ENCODE measurements around the gene S1PR1.

The S1PR1 gene

DNA sequence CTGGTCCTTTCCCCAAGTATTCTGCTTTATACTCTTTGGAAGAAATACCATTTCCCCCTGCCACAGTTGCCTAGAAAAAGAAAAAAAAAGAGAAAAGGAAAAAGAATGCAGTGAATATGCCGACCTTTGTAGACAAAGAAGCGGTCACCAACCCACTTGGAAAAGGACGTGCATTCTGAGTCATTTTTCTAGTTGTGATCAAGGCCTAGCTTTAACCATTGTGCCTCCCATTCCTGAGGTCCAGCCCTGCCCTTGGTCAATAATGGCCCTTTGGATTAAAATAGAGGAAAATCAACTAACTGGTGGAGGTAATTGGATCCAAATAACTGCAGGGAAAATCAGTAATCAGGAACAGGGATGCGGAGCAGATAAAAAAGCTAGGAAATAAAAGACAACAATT is 24.8 kb downstream of the S1PR1 start:
- TF ChIP-seq, protein P1, sequence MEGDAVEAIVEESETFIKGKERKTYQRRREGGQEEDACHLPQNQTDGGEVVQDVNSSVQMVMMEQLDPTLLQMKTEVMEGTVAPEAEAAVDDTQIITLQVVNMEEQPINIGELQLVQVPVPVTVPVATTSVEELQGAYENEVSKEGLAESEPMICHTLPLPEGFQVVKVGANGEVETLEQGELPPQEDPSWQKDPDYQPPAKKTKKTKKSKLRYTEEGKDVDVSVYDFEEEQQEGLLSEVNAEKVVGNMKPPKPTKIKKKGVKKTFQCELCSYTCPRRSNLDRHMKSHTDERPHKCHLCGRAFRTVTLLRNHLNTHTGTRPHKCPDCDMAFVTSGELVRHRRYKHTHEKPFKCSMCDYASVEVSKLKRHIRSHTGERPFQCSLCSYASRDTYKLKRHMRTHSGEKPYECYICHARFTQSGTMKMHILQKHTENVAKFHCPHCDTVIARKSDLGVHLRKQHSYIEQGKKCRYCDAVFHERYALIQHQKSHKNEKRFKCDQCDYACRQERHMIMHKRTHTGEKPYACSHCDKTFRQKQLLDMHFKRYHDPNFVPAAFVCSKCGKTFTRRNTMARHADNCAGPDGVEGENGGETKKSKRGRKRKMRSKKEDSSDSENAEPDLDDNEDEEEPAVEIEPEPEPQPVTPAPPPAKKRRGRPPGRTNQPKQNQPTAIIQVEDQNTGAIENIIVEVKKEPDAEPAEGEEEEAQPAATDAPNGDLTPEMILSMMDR (IDR thresholded peaks at IDR 0.05; ENCODE audit: extremely low read depth, missing control alignments), result no peak
- no peak for DNase-seq (ENCODE audit: low spot score)

DNA sequence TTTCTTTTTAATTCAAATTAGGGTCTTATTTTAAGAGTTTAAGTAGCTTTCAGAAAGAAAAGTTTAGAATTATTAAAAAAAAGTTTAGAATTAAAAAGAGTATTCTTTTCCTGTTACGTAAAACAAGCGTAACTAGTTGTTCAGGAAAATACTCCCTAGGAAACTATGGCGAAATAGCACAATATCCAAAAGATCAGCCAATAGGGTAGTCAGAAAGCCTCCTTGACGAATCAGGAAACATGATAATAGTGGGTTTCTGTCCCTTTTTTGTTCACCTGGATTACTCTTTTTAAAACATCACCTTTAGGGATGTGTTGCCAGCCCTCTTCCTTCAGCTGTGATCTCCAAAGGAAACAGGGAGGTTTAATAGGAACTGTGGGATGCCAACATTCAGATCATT is 25.2 kb downstream of the S1PR1 start:
- DNase-seq (ENCODE audit: low spot score), result no peak
- TF ChIP-seq, protein P1 (IDR thresholded peaks at IDR 0.05; ENCODE audit: extremely low read depth, missing control alignments), result no peak

DNA sequence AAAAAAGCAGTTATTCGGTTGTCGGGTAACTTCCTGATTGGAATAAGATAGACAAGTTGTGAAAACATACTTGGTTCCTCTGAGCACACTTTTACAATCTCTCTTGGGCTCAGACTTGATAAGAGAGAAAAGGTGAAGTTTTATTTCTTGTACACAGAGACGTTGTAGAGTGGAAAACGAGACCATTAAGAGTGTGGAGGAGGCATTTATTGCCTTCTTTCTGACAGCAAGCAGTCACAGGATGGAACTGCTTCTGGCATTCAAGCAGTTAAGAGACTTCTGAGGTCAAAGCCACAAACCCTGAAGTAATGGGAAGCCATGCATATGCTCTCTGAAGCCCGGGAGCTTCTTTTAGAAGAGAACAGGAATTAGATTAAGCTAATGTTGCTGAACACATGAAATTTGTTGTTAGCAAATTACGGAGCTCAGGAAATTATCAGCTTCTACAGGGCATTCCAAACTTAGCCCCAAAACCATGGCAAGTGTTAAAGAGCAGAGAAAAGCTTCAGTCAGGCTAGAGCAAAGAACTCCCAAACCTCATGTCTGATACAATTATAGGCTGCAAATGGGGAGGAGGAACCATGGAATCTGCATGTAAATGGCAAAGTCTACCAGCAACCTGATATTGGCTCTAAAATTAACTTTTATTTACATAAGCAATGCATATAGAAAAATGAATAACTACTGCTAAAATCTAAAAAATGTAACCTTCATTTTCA is 26.0 kb downstream of the S1PR1 start:
- DNase-seq (ENCODE audit: low spot score), result no peak
- TF ChIP-seq, protein P1 (IDR thresholded peaks at IDR 0.05; ENCODE audit: extremely low read depth, missing control alignments), result no peak

DNA sequence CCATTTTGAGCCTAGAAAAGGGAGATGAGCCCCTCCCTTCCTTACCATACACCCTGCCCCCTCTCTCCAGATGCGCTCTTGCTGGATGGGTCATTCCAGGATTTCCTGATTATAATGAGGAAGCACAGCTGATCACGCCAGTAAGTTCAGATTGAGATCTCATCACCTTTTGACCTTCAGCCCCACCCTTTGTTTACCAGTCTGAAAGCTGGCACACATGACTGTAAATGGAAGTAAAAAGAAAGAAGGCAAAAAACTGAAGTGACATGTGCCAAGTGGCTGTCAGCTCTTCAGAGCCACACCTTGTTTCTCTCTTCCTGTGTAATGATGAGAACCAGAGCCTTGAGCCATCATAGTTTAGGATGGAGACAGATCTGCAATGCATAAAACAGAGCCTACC is 27.9 kb downstream of the S1PR1 start:
- TF ChIP-seq, protein P1 (IDR thresholded peaks at IDR 0.05; ENCODE audit: extremely low read depth, missing control alignments), result no peak
- DNase-seq (ENCODE audit: low spot score), result no peak

DNA sequence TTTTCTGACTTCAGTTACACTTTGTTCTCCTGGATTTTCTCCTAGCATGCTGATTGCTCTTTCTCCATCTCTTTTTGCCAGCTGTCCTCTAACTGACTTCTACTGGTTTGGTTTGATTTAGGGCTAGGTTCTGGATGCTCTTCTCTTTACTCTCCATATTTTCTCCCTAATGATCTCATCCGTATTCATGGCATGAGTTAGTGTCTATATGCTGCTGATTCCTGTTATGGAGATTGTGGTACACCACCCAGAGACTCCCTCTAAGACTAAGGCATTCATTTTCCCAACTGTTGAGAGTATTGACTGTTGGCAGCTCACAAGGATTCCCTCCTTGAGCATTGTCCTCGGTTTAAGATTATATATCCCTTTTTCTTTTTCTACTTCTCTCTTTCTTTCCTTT is 28.9 kb downstream of the S1PR1 start:
- DNase-seq (ENCODE audit: low spot score), result no peak
- TF ChIP-seq, protein P1 (IDR thresholded peaks at IDR 0.05; ENCODE audit: extremely low read depth, missing control alignments), result no peak

DNA sequence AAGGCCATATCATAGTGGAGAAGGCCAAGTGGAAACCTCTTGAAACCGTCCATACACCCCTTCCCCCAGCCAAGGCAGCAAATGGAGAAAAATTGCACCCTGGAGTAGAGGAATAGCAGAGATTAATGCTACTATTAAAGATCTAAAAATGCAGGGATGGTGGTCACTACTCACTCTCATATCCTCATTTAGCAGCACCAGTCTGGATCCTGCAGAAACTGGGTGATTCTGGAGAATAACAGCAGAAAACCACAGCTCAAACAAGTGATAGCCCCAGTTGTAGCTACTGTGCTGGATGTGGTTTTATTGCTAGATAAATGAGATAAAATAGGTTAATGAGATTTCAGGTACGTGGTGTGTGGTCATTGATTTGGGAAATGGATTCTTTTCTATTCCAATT is 30.3 kb downstream of the S1PR1 start:
- no peak for DNase-seq (ENCODE audit: low spot score)

DNA sequence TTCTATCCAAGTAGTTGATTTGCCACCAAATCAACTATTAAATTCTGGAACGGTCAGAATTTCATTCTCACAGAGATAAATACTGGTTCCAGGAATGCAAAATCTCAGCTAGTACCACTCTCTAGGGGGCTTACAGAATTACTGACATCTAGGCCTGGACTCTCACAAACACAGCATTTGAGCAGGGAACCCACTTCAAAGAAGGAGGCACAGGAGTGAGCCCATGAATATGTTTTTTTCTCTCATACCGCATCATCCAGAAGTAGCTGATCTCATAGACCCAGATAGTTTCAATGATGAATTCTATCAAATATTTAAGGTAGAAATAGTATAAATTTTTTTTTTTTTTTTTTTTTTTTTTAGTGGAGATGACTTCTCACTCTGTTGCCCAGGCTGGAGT is 32.1 kb downstream of the S1PR1 start:
- TF ChIP-seq, protein P1 (IDR thresholded peaks at IDR 0.05; ENCODE audit: extremely low read depth, missing control alignments), result no peak
- no peak for DNase-seq (ENCODE audit: low spot score)

More for the DNA sequence above, 30.3 kb downstream of the S1PR1 start:
- TF ChIP-seq, protein P1 (IDR thresholded peaks at IDR 0.05; ENCODE audit: extremely low read depth, missing control alignments), result no peak

All from GM20000 (cell line).